Measurements from ENCODE around the gene CEPT1. TPM values are rescaled to one million over a fixed set of nuclear protein-coding genes. Genes with fewer than 3 reads are reported as not detected.

The CEPT1 gene
- total and polyA plus RNA-seq, 2 donors (not counting 3 experiments of a cell fraction or from before 2014, with no cell fraction given): 13.6 to 29.1 TPM

GRCh38 chr1:111193712-111194480 lies 53.9 kb downstream of the CEPT1 start:
- Histone ChIP-seq H4K20me1 (replicated peaks; ENCODE audit: control insufficient read depth, extremely low read depth, insufficient read depth, low read length) (no peaks in the 10 kb centered on the region), H3K27me3 (ENCODE audit: control insufficient read depth in 2 of 2, insufficient read depth in 2 of 2, low read length in 2 of 2) (peaks cover 5 to 6% of the 10 kb centered on the region in 2 experiments), H3K4me3 (replicated peaks in 1 of 3; ENCODE audit: insufficient read depth in 1 of 3, low read depth in 1 of 3, low read length in 3 of 3) (no peak overlapping the region), H3K9me1 (replicated peaks; ENCODE audit: control insufficient read depth, extremely low read depth, insufficient read depth, low read length) (no peaks in the 10 kb centered on the region), H2AFZ (ENCODE audit: low read depth, low read length) (no peak overlapping the region), H3K4me1 (ENCODE audit: control insufficient read depth, extremely low read depth, insufficient read depth, low read length) (no peaks in the 10 kb centered on the region), H3K9ac (replicated peaks; ENCODE audit: extremely low read depth, insufficient read depth, low read length) (no peak overlapping the region), H3K4me2 (ENCODE audit: insufficient read depth, low read length) (no peak overlapping the region), H3K79me2 (ENCODE audit: control insufficient read depth, insufficient read depth, low read length) (no peaks in the 10 kb centered on the region), H3K36me3 (ENCODE audit: control insufficient read depth in 2 of 2, extremely low read depth in 1 of 2, insufficient read depth in 2 of 2, low read length in 2 of 2) (no peaks in the 10 kb centered on the region), H3K27ac (ENCODE audit: insufficient read depth, low read depth, low read length) (no peak overlapping the region), H3K9me3 (replicated peaks; ENCODE audit: control insufficient read depth, insufficient read depth, low read length) (no peaks in the 10 kb centered on the region)
- dilution Hi-C loops (cut with MboI; ENCODE audit: extremely low pct_ligation_motif_present, low sequenced_read_pairs): no loop called here
- BruUV-seq (replicated peaks): no TSS peak
- POLR2A ChIA-PET: no interaction called here
- CTCF ChIA-PET: interaction anchor here (0.6 to 1.1 kb wide), 3 partner anchors 9 to 206 kb away, joined by 3 to 4 read pairs (median 3); no protein-coding TSS in a partner anchor
- intact Hi-C loops (cut with micrococcal nuclease): no loop called here
- DNase-seq (ENCODE audit: low read depth, low spot score) (no peak), FAIRE-seq (no peak)
- TF ChIP-seq CTCF (IDR thresholded peaks at IDR 0.05; ENCODE audit: extremely low read depth in 1 of 2, insufficient read depth in 1 of 2, low read depth in 1 of 2, low read length in 2 of 2) (no peak), GATA2 (IDR thresholded peaks at IDR 0.05; ENCODE audit: insufficient read depth, insufficient read length, low read depth, low read length) (no peak), POLR2A (IDR thresholded peaks at IDR 0.05; ENCODE audit: low read depth, low read length) (no peak), MYC (IDR thresholded peaks at IDR 0.05; ENCODE audit: low read depth, low read length) (no peak), POLR2AphosphoS5 (IDR thresholded peaks at IDR 0.05; ENCODE audit: insufficient read depth, low read depth, low read length) (no peak), JUN (IDR thresholded peaks at IDR 0.05; ENCODE audit: borderline replicate concordance, insufficient read depth, insufficient read length, low read depth) (no peak), EZH2 (IDR thresholded peaks at IDR 0.05; ENCODE audit: borderline replicate concordance, low read depth, low read length, severe bottlenecking) (no peak), FOS (IDR thresholded peaks at IDR 0.05; ENCODE audit: borderline replicate concordance, insufficient read depth, low read length) (no peak)
- TF ChIP-seq, protein P1, sequence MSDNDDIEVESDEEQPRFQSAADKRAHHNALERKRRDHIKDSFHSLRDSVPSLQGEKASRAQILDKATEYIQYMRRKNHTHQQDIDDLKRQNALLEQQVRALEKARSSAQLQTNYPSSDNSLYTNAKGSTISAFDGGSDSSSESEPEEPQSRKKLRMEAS (IDR thresholded peaks at IDR 0.05; ENCODE audit: insufficient read depth, insufficient read length): no peak

Data from endothelial cell of umbilical vein (primary cell).